Adipose tissue (tissue), 3 donors: ENCODE data around the gene ACYP2. TPM values are rescaled to one million over a fixed set of nuclear protein-coding genes. Genes with fewer than 3 reads are reported as not detected.
"Not testable (repeated sequence)": the region's sequence is repeated elsewhere in the genome, so short reads cannot be mapped to it uniquely, and the experiment has no call there.

Experiments
- H3K27ac ChIP-seq: one replicate; pipeline ENCODE4 v1.5.1; 2013; ENCODE audit warnings: low read depth, low read length
- WGBS, 3 donors: extraction: QIAGEN DNeasy Blood & Tissue Kit; methylation state at CpG; one replicate each; pipeline ENCODE4 v1.1.7; 2013; 5-methylcytosine and 5-hydroxymethylcytosine counted together
- polyA plus RNA-seq, 3 donors: library from polyadenylated mRNA; stranded (reverse); fragments of 200-250 nt; gene quantifications; one replicate each; pipeline ENCODE4 v1.2.3, GENCODE V29; 2013
- donor health status: healthy with polysubstance abuse.
- donor health status: Bipolar disorder and iron deficiency.
- donor health status: healthy.

The ACYP2 gene
- polyA plus RNA-seq, 3 donors: 14.4 to 26.7 (median 26.1) TPM

- whole genome bisulfite sequencing, 3 donors: 93 to 96% (median 95%) methylated on average over 2 of the region's 2 CpGs
These were observed 11.8 kb downstream of the ACYP2 start for GRCh38 chr2:54127174-54127573.

GRCh38 chr2:54133056-54133455 lies 17.6 kb downstream of the ACYP2 start:
- H3K27ac ChIP-seq: no peak overlapping the region
- 88 to 99% (median 96%) methylated on average over 4 of the region's 4 CpGs for WGBS, 3 donors

More at GRCh38 chr2:54127174-54127573, 11.8 kb downstream of the ACYP2 start:
- not testable (repeated sequence) for H3K27ac ChIP-seq

- H3K27ac ChIP-seq: no peak overlapping the region
- WGBS, 3 donors: 80 to 91% (median 89%) methylated on average over 4 of the region's 4 CpGs
These were observed 23.8 kb downstream of the ACYP2 start for GRCh38 chr2:54139210-54139609.

- 66 to 84% (median 80%) methylated on average over 2 of the region's 2 CpGs for WGBS, 3 donors
- no peak overlapping the region for H3K27ac ChIP-seq
These were observed 28.4 kb downstream of the ACYP2 start for GRCh38 chr2:54143780-54144179.

- WGBS, 3 donors: 89 to 100% (median 96%) methylated on average over 2 of the region's 2 CpGs
- H3K27ac ChIP-seq: no peak overlapping the region
These were observed 33.0 kb downstream of the ACYP2 start for GRCh38 chr2:54148391-54148790.

- H3K27ac ChIP-seq: no peak overlapping the region
- 80 to 85% (median 84%) methylated on average over 3 of the region's 3 CpGs for WGBS, 3 donors
These were observed 34.4 kb downstream of the ACYP2 start for GRCh38 chr2:54149638-54150441.

- WGBS, 3 donors: 94 to 97% (median 95%) methylated on average over 6 of the region's 6 CpGs
- no peak overlapping the region for H3K27ac ChIP-seq
These were observed 42.9 kb downstream of the ACYP2 start for GRCh38 chr2:54158311-54158710.

GRCh38 chr2:54161660-54162424 lies 46.4 kb downstream of the ACYP2 start:
- no peak overlapping the region for H3K27ac ChIP-seq
- whole genome bisulfite sequencing, 3 donors: 66 to 71% (median 70%) methylated on average over 3 of the region's 3 CpGs

- WGBS, 3 donors: 94 to 95% (median 94%) methylated on average over 1 of the region's 1 CpG
- no peak overlapping the region for H3K27ac ChIP-seq
These were observed 48.7 kb downstream of the ACYP2 start for GRCh38 chr2:54164106-54164505.

GRCh38 chr2:54166121-54166773 lies 50.8 kb downstream of the ACYP2 start:
- 88 to 96% (median 93%) methylated on average over 3 of the region's 3 CpGs for WGBS, 3 donors

GRCh38 chr2:54176577-54176976 lies 61.2 kb downstream of the ACYP2 start:
- H3K27ac ChIP-seq: no peak overlapping the region
- WGBS, 3 donors: 35 to 43% (median 39%) methylated on average over 2 of the region's 2 CpGs

More at GRCh38 chr2:54166121-54166773, 50.8 kb downstream of the ACYP2 start:
- H3K27ac ChIP-seq: no peak overlapping the region

GRCh38 chr2:54183281-54183680 lies 67.9 kb downstream of the ACYP2 start:
- WGBS, 3 donors: 87 to 98% (median 97%) methylated on average over 3 of the region's 3 CpGs
- no peak overlapping the region for H3K27ac ChIP-seq

GRCh38 chr2:54183972-54184371 lies 68.6 kb downstream of the ACYP2 start:
- WGBS, 3 donors: 70 to 77% (median 76%) methylated on average over 4 of the region's 4 CpGs

GRCh38 chr2:54185105-54185504 lies 69.7 kb downstream of the ACYP2 start:
- no peak overlapping the region for H3K27ac ChIP-seq
- 84 to 96% (median 92%) methylated on average over 1 of the region's 1 CpG for WGBS, 3 donors

More at GRCh38 chr2:54183972-54184371, 68.6 kb downstream of the ACYP2 start:
- no peak overlapping the region for H3K27ac ChIP-seq

- no peak overlapping the region for H3K27ac ChIP-seq
- 90 to 99% (median 96%) methylated on average over 5 of the region's 5 CpGs for WGBS, 3 donors
These were observed 71.9 kb downstream of the ACYP2 start for GRCh38 chr2:54187331-54187730.

GRCh38 chr2:54189539-54189938 lies 74.1 kb downstream of the ACYP2 start:
- WGBS, 3 donors: 76 to 88% (median 80%) methylated on average over 2 of the region's 2 CpGs
- H3K27ac ChIP-seq: no peak overlapping the region

- WGBS, 3 donors: 90 to 100% (median 99%) methylated on average over 2 of the region's 2 CpGs
- no peak overlapping the region for H3K27ac ChIP-seq
These were observed 76.1 kb downstream of the ACYP2 start for GRCh38 chr2:54191361-54192135.
